ENCODE results near the gene OTOF. TPM values are rescaled to one million over a fixed set of nuclear protein-coding genes. Genes with fewer than 3 reads are reported as not detected.

Gene OTOF
- total RNA-seq, 2 experiments from 2014 or later, result 2.3 to 2.6 TPM

GRCh38 chr2:26483516-26483915 is 5.6 kb upstream of the OTOF start:
- ChIA-PET CTCF (interaction anchor here (0.6 kb wide), 1 partner anchor 66 kb away, joined by 4 read pairs; no protein-coding TSS in a partner anchor), POLR2A (no interaction called here)

- POLR2A ChIA-PET, result no interaction called here
- CTCF ChIA-PET, result no interaction called here
These were observed 5.1 kb upstream of the OTOF start for GRCh38 chr2:26483027-26483326.

GRCh38 chr2:26482211-26483026 is 4.5 kb upstream of the OTOF start:
- ChIA-PET POLR2A (no interaction called here), CTCF (no interaction called here)

GRCh38 chr2:26481706-26482105 is 3.8 kb upstream of the OTOF start:
- CTCF ChIA-PET, result no interaction called here
- POLR2A ChIA-PET, result no interaction called here

DNA sequence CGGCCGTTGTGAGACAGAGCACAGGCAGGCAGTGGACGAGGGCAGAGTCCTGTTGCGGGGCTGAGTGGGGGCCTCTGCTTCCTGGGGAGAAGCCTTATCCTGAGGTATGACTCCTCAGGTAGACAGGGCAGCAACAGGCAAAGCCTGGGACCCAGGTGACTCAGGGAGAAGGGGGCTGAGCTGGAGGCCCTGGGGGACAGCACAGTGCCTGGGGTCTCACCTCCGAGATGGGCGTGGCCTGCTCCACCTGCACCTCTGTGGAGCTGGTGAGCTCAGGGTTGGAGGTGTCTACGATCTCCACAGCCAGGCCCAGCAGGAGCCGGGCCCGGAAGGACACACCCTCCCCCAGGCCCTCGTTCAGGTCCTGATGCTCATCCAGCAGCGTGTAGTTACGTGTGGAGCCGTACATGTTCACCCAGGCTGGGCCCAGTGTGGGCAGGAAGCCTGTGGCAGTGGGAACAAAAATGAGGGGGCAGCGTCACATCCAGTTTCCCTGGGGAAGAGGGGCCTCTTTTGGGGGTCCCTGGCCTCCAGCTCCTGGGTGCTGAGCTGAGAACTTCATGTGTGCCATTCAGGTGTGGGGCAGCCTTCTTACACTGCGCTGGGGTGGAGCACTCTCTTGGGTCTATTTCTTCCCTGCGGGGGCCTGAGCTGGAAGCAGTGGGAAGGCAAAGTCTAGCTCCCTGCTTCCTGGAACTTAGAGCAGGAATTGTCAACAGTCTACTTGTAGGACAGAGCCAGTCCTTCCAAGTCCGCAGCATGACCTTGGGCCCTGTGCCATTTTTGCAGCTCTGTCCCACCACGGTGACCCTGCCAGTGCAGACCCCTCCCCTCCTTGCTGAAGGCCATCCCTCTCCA is 2.9 kb upstream of the OTOF start:
- POLR2A ChIA-PET, result no interaction called here

GRCh38 chr2:26479789-26480565 is 2.1 kb upstream of the OTOF start:
- CTCF ChIA-PET, result no interaction called here
- POLR2A ChIA-PET, result no interaction called here

More for the DNA sequence above, 2.9 kb upstream of the OTOF start:
- CTCF ChIA-PET, result no interaction called here

- POLR2A ChIA-PET, result no interaction called here
- CTCF ChIA-PET, result no interaction called here
These were observed 1.3 kb upstream of the OTOF start for GRCh38 chr2:26479131-26479788.

- POLR2A ChIA-PET, result no interaction called here
- CTCF ChIA-PET, result interaction anchor here (1.6 kb wide), 1 partner anchor 11 kb away, joined by 6 read pairs; no protein-coding TSS in a partner anchor
These were observed 442 bp upstream of the OTOF start for GRCh38 chr2:26478366-26478765.

DNA sequence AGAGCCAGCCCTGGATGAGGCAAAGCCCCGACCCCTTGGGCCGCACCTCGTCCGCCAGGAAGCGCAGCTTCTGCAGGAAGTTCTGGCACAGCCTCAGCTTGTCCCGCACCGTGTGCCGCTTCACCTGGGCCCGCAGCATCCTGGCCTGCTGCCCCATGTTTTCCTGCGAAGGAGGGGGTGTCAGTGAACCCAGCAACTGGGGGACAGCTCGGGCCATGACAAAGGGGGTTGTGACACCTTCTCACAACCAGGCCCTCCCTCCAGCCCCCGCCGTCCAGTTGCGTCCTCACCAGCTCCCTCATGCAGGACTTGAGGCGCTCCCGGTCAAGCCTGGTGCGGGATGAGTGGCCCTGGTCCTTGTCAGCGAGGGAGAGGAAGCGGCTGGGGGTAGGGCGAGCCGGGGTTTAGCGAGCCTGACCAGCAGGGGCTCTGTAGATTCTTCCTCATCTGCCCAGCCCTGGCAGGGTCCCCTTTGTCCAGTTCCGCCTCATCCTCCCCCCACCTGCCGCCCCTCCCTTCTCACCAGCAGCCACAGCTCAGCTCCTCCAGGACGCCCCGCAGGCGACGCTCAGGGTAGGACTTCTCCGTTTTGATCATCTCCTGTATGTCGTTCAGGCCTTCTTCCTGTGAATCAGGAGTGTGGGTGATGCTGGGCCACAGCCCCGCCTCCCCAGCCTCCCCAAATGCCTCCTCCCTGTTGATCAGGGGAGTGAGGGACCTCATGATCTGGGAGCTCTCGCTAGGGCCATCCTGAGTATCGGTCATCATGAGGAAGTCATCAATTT is 606 bp downstream of the OTOF start:
- POLR2A ChIA-PET, result no interaction called here

DNA sequence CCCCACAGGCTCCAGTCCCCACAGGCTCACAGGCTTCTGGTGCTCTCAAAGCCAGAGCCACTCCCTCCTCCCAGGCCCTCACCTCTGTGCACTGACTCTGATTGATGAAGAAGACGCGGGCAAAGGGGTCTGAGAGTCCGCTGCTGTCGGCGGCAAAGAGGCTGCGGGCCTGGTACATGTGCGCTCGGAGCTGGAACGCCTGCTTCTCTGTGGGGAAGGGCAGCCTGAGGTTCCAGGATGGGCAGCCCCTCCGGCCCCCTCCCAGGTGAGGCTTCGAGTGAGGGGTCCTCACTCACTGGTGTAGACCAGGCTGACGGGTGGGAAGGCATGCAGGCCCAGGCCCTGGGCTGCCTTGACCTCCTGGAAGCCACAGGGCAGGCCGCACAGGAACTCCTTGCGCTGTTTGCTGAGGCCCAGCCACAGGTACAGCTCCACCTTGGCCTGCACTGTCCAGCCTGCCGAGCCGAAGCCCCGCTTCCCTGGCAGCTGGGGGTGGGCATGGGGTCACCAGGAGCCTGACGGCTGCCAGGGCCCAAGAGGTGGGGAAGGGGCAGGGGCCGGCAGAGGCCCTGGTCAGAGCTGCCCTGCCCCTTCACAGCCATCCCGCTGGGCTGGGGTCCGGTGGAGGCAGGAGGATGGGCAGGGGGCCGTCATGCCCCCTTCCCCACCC is 2.0 kb downstream of the OTOF start:
- ChIA-PET CTCF (no interaction called here), POLR2A (no interaction called here)

More for the DNA sequence above, 606 bp downstream of the OTOF start:
- CTCF ChIA-PET, result interaction anchor here (1.6 kb wide), 1 partner anchor 10 kb away, joined by 6 read pairs; no protein-coding TSS in a partner anchor

GRCh38 chr2:26475037-26475436 is 2.9 kb downstream of the OTOF start:
- CTCF ChIA-PET, result no interaction called here
- POLR2A ChIA-PET, result no interaction called here

- ChIA-PET CTCF (no interaction called here), POLR2A (no interaction called here)
These were observed 3.6 kb downstream of the OTOF start for GRCh38 chr2:26474261-26474785.

DNA sequence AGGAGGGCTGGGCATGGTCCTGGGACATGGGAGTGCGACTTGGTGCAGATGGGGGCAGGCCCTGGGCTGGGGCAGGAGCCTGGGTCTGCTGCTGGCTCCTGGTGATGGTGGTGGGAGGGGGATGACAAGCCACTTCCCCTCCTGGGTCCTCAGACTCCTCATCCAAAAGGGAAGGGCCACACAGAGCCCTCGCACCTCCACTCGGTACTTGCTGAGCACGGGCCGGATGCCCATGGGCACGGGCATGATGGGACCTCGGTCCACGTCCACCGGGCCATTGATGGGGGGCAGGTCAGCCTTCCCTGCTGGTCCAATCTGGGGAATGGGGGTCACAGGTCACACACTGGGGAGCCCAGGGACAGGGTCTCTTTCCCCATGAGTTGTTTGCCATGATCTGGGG is 4.1 kb downstream of the OTOF start:
- ChIA-PET CTCF (no interaction called here), POLR2A (no interaction called here)

DNA sequence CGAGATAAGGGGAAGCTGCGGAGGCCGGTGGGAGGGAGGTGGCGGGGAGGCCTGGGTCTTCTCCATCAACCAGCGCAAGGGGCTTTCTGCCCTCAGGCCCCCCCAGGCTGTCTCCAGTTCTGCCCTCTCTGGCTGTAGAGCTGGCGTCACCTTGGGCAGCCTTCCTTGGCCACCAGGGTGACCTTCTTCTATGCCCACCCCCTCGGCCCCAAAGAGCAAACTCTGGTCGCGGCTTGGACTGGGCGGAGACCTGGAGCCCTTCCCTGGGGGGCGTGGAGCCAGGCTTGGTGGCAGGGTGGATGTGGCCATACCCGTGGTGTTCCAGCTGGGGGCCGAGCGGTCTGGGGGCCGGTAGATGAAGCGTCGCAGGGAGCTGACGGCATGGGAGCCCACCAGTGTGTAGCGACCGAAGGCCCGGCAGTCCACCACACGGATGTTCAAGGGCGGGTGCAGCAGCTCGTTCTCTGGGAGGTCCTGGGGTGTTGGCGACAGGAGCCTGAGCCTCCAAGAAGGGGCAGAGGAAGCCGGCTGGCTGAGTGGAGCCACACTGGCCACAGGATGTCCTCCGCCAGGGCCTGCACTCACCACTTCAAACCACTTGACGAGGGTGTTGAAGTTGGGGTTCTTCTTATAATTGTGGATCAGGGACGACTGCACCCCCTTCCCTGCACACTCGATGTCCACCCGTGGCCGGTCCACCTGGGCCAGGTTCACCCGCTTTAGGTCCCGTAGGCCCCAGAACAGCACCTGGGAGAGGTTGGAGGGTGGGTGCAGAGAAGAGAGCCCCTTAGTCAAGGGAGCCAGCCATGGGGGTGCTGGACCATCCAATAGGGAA is 4.9 kb downstream of the OTOF start:
- ChIA-PET CTCF (no interaction called here), POLR2A (no interaction called here)

GRCh38 chr2:26471766-26472706 is 5.9 kb downstream of the OTOF start:
- ChIA-PET CTCF (no interaction called here), POLR2A (no interaction called here)

GRCh38 chr2:26471289-26471688 is 6.6 kb downstream of the OTOF start:
- ChIA-PET CTCF (no interaction called here), POLR2A (no interaction called here)
